Activated B cell treated with CpG ODN at 0.5 μM for 24 hours (primary cell): ENCODE results near the gene MIPEP. TPM values are rescaled to one million over a fixed set of nuclear protein-coding genes. Genes with fewer than 3 reads are reported as not detected.

Experiments used
- ATAC-seq: fragments of 200-7000 bp; cut with Tn5 transposase; one replicate; pipeline ENCODE4 v1.10.0; 2021; ENCODE audit warnings: low read depth, mild to moderate bottlenecking, moderate library complexity
- CTCF ChIA-PET: fragments of 350-600 bp; sonication (Branson Sonifier 250); formaldehyde crosslinking; loops from one replicate; lab custom pipeline; 2021; ENCODE audit warnings: antibody characterized with exemption; lab: Charles Lee
- POLR2A ChIA-PET: fragments of 350-600 bp; sonication (Branson Sonifier 250); formaldehyde crosslinking; loops from one replicate; lab custom pipeline; 2021; ENCODE audit warnings: antibody characterized with exemption; lab: Charles Lee
- DNase-seq: peaks from one replicate; pipeline ENCODE4 v3.0.0; 2022
- H3K27ac Mint-ChIP-seq: one replicate; pipeline ENCODE4 v1.8.0; 2020; ENCODE audit warnings: mixed read lengths
- H3K27me3 Mint-ChIP-seq: one replicate; pipeline ENCODE4 v1.8.0; 2021; ENCODE audit warnings: mixed read lengths
- H3K36me3 Mint-ChIP-seq: one replicate; pipeline ENCODE4 v1.8.0; 2021; ENCODE audit warnings: low read depth, mixed read lengths
- H3K4me1 Mint-ChIP-seq: one replicate; pipeline ENCODE4 v1.8.0; 2021; ENCODE audit warnings: mixed read lengths
- H3K4me3 Mint-ChIP-seq: one replicate; pipeline ENCODE4 v1.8.0; 2020; ENCODE audit warnings: mild to moderate bottlenecking, mixed read lengths
- H3K9me3 Mint-ChIP-seq: one replicate; pipeline ENCODE4 v1.8.0; 2020; ENCODE audit warnings: mixed read lengths
- CTCF ChIP-seq: fragments of 200-600 bp; IDR thresholded peaks from one replicate; pipeline ENCODE4 v1.8.0; 2022; ENCODE audit warnings: antibody characterized with exemption, mild to moderate bottlenecking
- intact Hi-C: fragments of 100-400 bp; cut with micrococcal nuclease; formaldehyde crosslinking; loops from one replicate; pipeline ENCODE4 v1.15.1; 2024
- total RNA-seq: library from RNA; stranded (reverse); gene quantifications from 2 replicates; pipeline ENCODE4 v1.2.3, GENCODE V29; 2022

The MIPEP gene
- total RNA-seq, 1 donor from 2014 or later: 19.7 TPM

GRCh38 chr13:23740002-23740401 lies 149.2 kb downstream of the MIPEP start:
- H3K27me3 Mint-ChIP-seq: no peaks in the 10 kb centered on the region
- ATAC-seq (no peak), DNase-seq (no peak)
- intact Hi-C loops: no loop called here
- CTCF ChIA-PET: no interaction called here
- H3K9me3 Mint-ChIP-seq: no peaks in the 10 kb centered on the region
- TF ChIP-seq CTCF: no peak
- no peak overlapping the region for H3K27ac Mint-ChIP-seq
- no peak overlapping the region for H3K4me3 Mint-ChIP-seq
- H3K4me1 Mint-ChIP-seq: no peaks in the 10 kb centered on the region
- peaks cover 12% of the 10 kb centered on the region for H3K36me3 Mint-ChIP-seq
- POLR2A ChIA-PET: no interaction called here

- ChIA-PET POLR2A (no interaction called here), CTCF (no interaction called here)
- H3K9me3 Mint-ChIP-seq: no peaks in the 10 kb centered on the region
- DNase-seq (no peak), ATAC-seq (no peak)
- H3K27me3 Mint-ChIP-seq: no peaks in the 10 kb centered on the region
- intact Hi-C loops: no loop called here
- no peak for TF ChIP-seq CTCF
- no peak overlapping the region for H3K27ac Mint-ChIP-seq
- H3K4me1 Mint-ChIP-seq: no peaks in the 10 kb centered on the region
- H3K36me3 Mint-ChIP-seq: peaks cover 12% of the 10 kb centered on the region
- no peak overlapping the region for H3K4me3 Mint-ChIP-seq
These were observed 149.6 kb downstream of the MIPEP start for GRCh38 chr13:23739596-23739995.

- peaks cover 5% of the 10 kb centered on the region for H3K9me3 Mint-ChIP-seq
- H3K27ac Mint-ChIP-seq: no peak overlapping the region
- TF ChIP-seq CTCF: no peak
- POLR2A ChIA-PET: no interaction called here
- DNase-seq: no peak
- no peak for ATAC-seq
- H3K27me3 Mint-ChIP-seq: no peaks in the 10 kb centered on the region
- CTCF ChIA-PET: no interaction called here
- no peak overlapping the region for H3K4me3 Mint-ChIP-seq
- no peaks in the 10 kb centered on the region for H3K4me1 Mint-ChIP-seq
- H3K36me3 Mint-ChIP-seq: peaks cover 19% of the 10 kb centered on the region
- intact Hi-C loops: no loop called here
These were observed 152.7 kb downstream of the MIPEP start for GRCh38 chr13:23736541-23736940.

DNA sequence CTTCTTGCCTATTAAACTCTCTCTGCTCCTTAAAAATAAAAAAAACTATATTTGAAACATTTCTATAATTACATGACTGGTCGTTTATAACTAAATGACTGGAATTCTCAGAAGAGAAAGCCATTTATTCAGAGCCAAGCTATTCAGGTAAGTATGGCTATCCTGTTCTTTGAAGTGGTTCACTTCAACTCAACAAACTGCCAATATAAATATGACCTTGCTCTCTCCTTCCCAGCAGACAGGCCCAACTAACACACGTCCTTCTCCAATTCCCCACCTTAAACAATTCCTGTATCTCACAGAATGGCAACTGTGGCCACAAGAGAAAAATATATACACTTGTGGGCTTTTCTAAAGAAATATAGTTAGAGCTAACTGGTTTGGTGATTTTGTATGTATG lies 153.9 kb downstream of the MIPEP start:
- CTCF ChIA-PET: no interaction called here
- Mint-ChIP-seq H3K36me3 (peaks cover 14% of the 10 kb centered on the region), H3K27me3 (no peaks in the 10 kb centered on the region), H3K4me3 (no peak overlapping the region), H3K27ac (no peak overlapping the region), H3K4me1 (no peaks in the 10 kb centered on the region), H3K9me3 (peaks cover 5% of the 10 kb centered on the region)
- intact Hi-C loops: no loop called here
- ATAC-seq (no peak), DNase-seq (no peak)
- TF ChIP-seq CTCF: no peak
- POLR2A ChIA-PET: no interaction called here

- ChIA-PET CTCF (no interaction called here), POLR2A (no interaction called here)
- Mint-ChIP-seq H3K27me3 (no peaks in the 10 kb centered on the region), H3K27ac (no peak overlapping the region), H3K9me3 (peaks cover 5% of the 10 kb centered on the region), H3K4me3 (no peak overlapping the region), H3K36me3 (peaks cover 30% of the 10 kb centered on the region), H3K4me1 (no peaks in the 10 kb centered on the region)
- TF ChIP-seq CTCF: no peak
- ATAC-seq (no peak), DNase-seq (no peak)
- intact Hi-C loops: no loop called here
These were observed 157.5 kb downstream of the MIPEP start for GRCh38 chr13:23731709-23732108.
